ENCODE data around the gene SLC37A1.

DNA sequence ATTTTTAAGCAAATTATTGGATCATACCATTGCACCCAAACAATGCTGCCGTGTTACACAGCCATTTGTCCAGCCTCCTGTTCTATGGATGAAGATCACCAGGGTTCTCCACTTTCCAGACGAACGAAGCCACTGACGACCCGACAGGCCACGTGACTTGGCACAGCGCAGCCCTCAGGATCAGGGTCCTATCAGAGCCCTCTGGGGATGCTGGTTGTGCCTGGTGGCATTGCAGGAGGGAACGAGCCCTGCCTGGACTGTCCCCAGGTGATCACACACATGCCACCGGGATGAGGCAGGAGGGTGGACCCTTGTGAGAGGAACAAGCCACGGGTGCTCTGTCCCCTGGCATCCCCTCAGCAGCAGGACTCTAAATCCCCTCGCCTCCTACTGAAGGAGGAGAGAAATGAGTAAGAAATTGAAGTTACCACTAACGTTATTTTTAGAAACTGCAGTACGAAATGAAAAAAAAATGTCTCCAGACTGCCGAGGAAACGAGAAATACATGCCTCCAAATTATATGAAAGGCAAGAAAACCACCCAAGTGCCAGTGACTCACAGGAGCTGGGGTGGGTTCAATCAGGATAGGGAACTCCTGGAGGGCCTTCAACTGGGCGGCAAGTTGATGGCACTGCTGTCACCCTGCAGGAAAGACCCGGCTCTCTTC is 81.1 kb downstream of the SLC37A1 start:
- TF ChIP-seq, protein P1, sequence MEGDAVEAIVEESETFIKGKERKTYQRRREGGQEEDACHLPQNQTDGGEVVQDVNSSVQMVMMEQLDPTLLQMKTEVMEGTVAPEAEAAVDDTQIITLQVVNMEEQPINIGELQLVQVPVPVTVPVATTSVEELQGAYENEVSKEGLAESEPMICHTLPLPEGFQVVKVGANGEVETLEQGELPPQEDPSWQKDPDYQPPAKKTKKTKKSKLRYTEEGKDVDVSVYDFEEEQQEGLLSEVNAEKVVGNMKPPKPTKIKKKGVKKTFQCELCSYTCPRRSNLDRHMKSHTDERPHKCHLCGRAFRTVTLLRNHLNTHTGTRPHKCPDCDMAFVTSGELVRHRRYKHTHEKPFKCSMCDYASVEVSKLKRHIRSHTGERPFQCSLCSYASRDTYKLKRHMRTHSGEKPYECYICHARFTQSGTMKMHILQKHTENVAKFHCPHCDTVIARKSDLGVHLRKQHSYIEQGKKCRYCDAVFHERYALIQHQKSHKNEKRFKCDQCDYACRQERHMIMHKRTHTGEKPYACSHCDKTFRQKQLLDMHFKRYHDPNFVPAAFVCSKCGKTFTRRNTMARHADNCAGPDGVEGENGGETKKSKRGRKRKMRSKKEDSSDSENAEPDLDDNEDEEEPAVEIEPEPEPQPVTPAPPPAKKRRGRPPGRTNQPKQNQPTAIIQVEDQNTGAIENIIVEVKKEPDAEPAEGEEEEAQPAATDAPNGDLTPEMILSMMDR (IDR thresholded peaks at IDR 0.05), result no peak
- no peak for TF ChIP-seq POLR2A (IDR thresholded peaks at IDR 0.05)
- no peak for TF ChIP-seq EP300 (IDR thresholded peaks at IDR 0.05)
- TF ChIP-seq POLR2AphosphoS5 (IDR thresholded peaks at IDR 0.05), result no peak

All from sigmoid colon (tissue), 4 donors.